Mammary epithelial cell (primary cell): ENCODE data around the gene RBM33.

Source experiments
- CTCF ChIP-seq, 2 donors: IDR thresholded peaks in 1 of 2; conservative IDR thresholded peaks in 1 of 2; 2 replicates each; pipeline ENCODE4 v1.5.1; 2011 to 2012; ENCODE audit warnings: inconsistent platforms in 2 of 2, low read length in 2 of 2, mild to moderate bottlenecking in 2 of 2, control low read depth in 1 of 2, low read depth in 1 of 2; ENCODE audit not compliant: insufficient read depth in 1 of 2; ENCODE audit errors: extremely low read depth in 1 of 2
- EZH2 ChIP-seq: IDR thresholded peaks from 2 replicates; pipeline ENCODE4 v1.6.1; 2012; ENCODE audit warnings: low read length, inconsistent platforms, borderline replicate concordance

GRCh38 chr7:155609185-155609584 lies 35.3 kb upstream of the RBM33 start:
- TF ChIP-seq CTCF (conservative IDR thresholded peaks at IDR 0.05 in 1 of 2, IDR thresholded peaks at IDR 0.05 in 1 of 2; ENCODE audit: extremely low read depth in 1 of 2, insufficient read depth in 1 of 2, low read depth in 1 of 2, low read length in 2 of 2) (no peak), EZH2 (no peak)
